ENCODE measurements around the gene AADAT. TPM values are rescaled to one million over a fixed set of nuclear protein-coding genes. Genes with fewer than 3 reads are reported as not detected.

The AADAT gene
- total and polyA plus RNA-seq, 9 of the 15 experiments (the other 6 are each of a cell fraction or from before 2014, with no cell fraction given), result 0.06 to 0.07 TPM; not detected in 7

- WGBS (ENCODE audit: insufficient coverage, low coverage, missing lambda C conversion rate), result 0% methylated on average over 2 of the region's 2 CpGs
- H3K4me3 ChIP-seq, result no peak overlapping the region
- no peaks in the 10 kb centered on the region for H3K9me1 ChIP-seq (ENCODE audit: control insufficient read depth, insufficient read depth, low read length)
- ChIA-PET POLR2A (interaction anchor here (0.5 kb wide), 1 partner anchor 216 kb away, joined by 3 read pairs; no protein-coding TSS in a partner anchor), CTCF (ENCODE audit: low intra/inter-chr PET ratio) (no interaction called here)
- no peak for FAIRE-seq
- intact Hi-C loops (cut with micrococcal nuclease), result no loop called here
- peaks cover 0 to 8% of the 10 kb centered on the region in 2 experiments; a peak in 2 of 5 replicates for H3K27me3 ChIP-seq (ENCODE audit: control insufficient read depth in 2 of 2, insufficient read depth in 2 of 2, low read length in 2 of 2)
- H4K20me1 ChIP-seq (replicated peaks; ENCODE audit: control insufficient read depth, insufficient read depth, low read length), result no peaks in the 10 kb centered on the region
- peaks cover 0 to 3% of the 10 kb centered on the region in 2 experiments; a peak in 2 of 5 replicates for H3K4me1 ChIP-seq (replicated peaks in 1 of 2; ENCODE audit: control insufficient read depth in 2 of 2, insufficient read depth in 2 of 2, low read length in 2 of 2)
- no peak overlapping the region for H2AFZ ChIP-seq (ENCODE audit: low read depth, low read length)
- no TSS peak for BruUV-seq (replicated peaks)
- H3K36me3 ChIP-seq (ENCODE audit: control insufficient read depth, insufficient read depth, low read length), result no peaks in the 10 kb centered on the region
- no peak overlapping the region for H3K9ac ChIP-seq (ENCODE audit: insufficient read depth in 1 of 2, low read depth in 2 of 2, low read length in 2 of 2)
- H3K79me2 ChIP-seq (ENCODE audit: control insufficient read depth, insufficient read depth, low read length), result no peaks in the 10 kb centered on the region
- H3K4me2 ChIP-seq (ENCODE audit: insufficient read depth, low read length), result no peak overlapping the region
- ATAC-seq, result no peak
- no peaks in the 10 kb centered on the region for H3K9me3 ChIP-seq (replicated peaks; ENCODE audit: control insufficient read depth, insufficient read depth, low read depth, low read length)
- no peak for DNase-seq (ENCODE audit: extremely low read depth in 1 of 4, low spot score in 3 of 4)
- no peak for TF ChIP-seq GTF2E2 (tag; IDR thresholded peaks at IDR 0.05)
- TF ChIP-seq, protein P1, sequence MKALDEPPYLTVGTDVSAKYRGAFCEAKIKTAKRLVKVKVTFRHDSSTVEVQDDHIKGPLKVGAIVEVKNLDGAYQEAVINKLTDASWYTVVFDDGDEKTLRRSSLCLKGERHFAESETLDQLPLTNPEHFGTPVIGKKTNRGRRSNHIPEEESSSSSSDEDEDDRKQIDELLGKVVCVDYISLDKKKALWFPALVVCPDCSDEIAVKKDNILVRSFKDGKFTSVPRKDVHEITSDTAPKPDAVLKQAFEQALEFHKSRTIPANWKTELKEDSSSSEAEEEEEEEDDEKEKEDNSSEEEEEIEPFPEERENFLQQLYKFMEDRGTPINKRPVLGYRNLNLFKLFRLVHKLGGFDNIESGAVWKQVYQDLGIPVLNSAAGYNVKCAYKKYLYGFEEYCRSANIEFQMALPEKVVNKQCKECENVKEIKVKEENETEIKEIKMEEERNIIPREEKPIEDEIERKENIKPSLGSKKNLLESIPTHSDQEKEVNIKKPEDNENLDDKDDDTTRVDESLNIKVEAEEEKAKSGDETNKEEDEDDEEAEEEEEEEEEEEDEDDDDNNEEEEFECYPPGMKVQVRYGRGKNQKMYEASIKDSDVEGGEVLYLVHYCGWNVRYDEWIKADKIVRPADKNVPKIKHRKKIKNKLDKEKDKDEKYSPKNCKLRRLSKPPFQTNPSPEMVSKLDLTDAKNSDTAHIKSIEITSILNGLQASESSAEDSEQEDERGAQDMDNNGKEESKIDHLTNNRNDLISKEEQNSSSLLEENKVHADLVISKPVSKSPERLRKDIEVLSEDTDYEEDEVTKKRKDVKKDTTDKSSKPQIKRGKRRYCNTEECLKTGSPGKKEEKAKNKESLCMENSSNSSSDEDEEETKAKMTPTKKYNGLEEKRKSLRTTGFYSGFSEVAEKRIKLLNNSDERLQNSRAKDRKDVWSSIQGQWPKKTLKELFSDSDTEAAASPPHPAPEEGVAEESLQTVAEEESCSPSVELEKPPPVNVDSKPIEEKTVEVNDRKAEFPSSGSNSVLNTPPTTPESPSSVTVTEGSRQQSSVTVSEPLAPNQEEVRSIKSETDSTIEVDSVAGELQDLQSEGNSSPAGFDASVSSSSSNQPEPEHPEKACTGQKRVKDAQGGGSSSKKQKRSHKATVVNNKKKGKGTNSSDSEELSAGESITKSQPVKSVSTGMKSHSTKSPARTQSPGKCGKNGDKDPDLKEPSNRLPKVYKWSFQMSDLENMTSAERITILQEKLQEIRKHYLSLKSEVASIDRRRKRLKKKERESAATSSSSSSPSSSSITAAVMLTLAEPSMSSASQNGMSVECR (CRISPR knock-in tag; IDR thresholded peaks at IDR 0.05), result no peak
- TF ChIP-seq, protein P2, sequence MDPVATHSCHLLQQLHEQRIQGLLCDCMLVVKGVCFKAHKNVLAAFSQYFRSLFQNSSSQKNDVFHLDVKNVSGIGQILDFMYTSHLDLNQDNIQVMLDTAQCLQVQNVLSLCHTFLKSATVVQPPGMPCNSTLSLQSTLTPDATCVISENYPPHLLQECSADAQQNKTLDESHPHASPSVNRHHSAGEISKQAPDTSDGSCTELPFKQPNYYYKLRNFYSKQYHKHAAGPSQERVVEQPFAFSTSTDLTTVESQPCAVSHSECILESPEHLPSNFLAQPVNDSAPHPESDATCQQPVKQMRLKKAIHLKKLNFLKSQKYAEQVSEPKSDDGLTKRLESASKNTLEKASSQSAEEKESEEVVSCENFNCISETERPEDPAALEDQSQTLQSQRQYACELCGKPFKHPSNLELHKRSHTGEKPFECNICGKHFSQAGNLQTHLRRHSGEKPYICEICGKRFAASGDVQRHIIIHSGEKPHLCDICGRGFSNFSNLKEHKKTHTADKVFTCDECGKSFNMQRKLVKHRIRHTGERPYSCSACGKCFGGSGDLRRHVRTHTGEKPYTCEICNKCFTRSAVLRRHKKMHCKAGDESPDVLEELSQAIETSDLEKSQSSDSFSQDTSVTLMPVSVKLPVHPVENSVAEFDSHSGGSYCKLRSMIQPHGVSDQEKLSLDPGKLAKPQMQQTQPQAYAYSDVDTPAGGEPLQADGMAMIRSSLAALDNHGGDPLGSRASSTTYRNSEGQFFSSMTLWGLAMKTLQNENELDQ (CRISPR knock-in tag; IDR thresholded peaks at IDR 0.05; ENCODE audit: borderline replicate concordance), result no peak
- no peak for TF ChIP-seq CC2D1A (IDR thresholded peaks at IDR 0.05)
- no peak for TF ChIP-seq ILK (tag; IDR thresholded peaks at IDR 0.05; ENCODE audit: borderline replicate concordance, low read depth)
- no peak for TF ChIP-seq ELF1 (tag; IDR thresholded peaks at IDR 0.05)
- TF ChIP-seq ZNF12 (CRISPR knock-in tag; IDR thresholded peaks at IDR 0.05), result no peak
- TF ChIP-seq SOX6 (IDR thresholded peaks at IDR 0.05), result no peak
- TF ChIP-seq ZNF740 (CRISPR knock-in tag; IDR thresholded peaks at IDR 0.05), result no peak
- TF ChIP-seq ZNF740 (tag; IDR thresholded peaks at IDR 0.05), result no peak
- in situ Hi-C loops (cut with MboI), result no loop called here
- no peak overlapping the region for H3K27ac ChIP-seq (ENCODE audit: extremely low read depth, low read depth, low read length)
These were observed 77.2 kb downstream of the AADAT start for GRCh38 chr4:170012629-170012958.

Measured in K562 (cell line).